GM12801 (cell line): ENCODE measurements around the gene S100B.

ENCODE experiments used
- CTCF ChIP-seq: IDR thresholded peaks from one replicate; pipeline ENCODE4 v1.5.1; 2011; ENCODE audit warnings: control low read depth; ENCODE audit not compliant: insufficient read length; ENCODE audit errors: extremely low read depth

S100B gene

GRCh38 chr21:46562472-46562871 is 42.4 kb downstream of the S100B start:
- no peak for TF ChIP-seq CTCF

GRCh38 chr21:46561445-46562090 is 43.3 kb downstream of the S100B start:
- no peak for TF ChIP-seq CTCF

- TF ChIP-seq CTCF, result no peak
Observed at GRCh38 chr21:46560568-46561444, 44.1 kb downstream of the S100B start.

GRCh38 chr21:46559291-46559983 is 45.4 kb downstream of the S100B start:
- TF ChIP-seq CTCF, result no peak

GRCh38 chr21:46557919-46558392 is 46.9 kb downstream of the S100B start:
- TF ChIP-seq CTCF, result no peak

GRCh38 chr21:46557469-46557868 is 47.4 kb downstream of the S100B start:
- TF ChIP-seq CTCF, result no peak

- no peak for TF ChIP-seq CTCF
Observed at GRCh38 chr21:46556802-46557201, 48.1 kb downstream of the S100B start.
